Hepatocyte (in vitro differentiated cells): ENCODE measurements around the gene MED20.

Experiments used
- CTCF ChIP-seq: fragments of 200-600 bp; sonication (generic); IDR thresholded peaks from 2 replicates; pipeline ENCODE4 v1.5.1; 2016; ENCODE audit warnings: antibody characterized with exemption, mild to moderate bottlenecking; ENCODE audit not compliant: poor library complexity
- EZH2 ChIP-seq: fragments of 200-600 bp; sonication (generic); IDR thresholded peaks from 2 replicates; pipeline ENCODE4 v1.6.1; 2016; ENCODE audit warnings: antibody characterized with exemption, mild to moderate bottlenecking, borderline replicate concordance

DNA sequence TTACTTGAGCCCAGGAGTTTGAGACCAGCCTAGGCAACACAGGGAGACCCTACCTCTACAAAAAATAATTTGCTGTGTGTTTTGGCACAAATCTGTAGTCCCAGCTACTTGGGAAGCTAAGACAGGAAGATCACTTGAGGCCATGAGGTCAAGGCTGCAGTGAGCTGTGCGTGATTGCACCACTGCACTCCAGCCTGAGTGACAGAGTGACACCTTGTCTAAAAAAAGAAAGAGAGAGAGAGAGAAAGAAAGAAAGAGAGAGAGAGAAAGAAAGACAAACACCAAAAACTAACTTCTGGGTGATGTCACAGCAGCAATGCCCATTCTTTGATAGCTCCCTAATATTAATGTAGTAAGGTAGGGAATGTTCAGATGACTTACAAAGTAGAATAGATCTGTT lies 46.2 kb downstream of the MED20 start:
- no peak for TF ChIP-seq CTCF
- no peak for TF ChIP-seq EZH2
